AG08396 (cell line): ENCODE data around the gene NMRK2.
"Not testable (repeated sequence)": the region's sequence is repeated elsewhere in the genome, so short reads cannot be mapped to it uniquely, and the experiment has no call there.

ENCODE experiments used
- DNase-seq: peaks from one replicate; pipeline ENCODE4 v3.0.0; 2012; ENCODE audit warnings: low spot score, mixed read lengths

The NMRK2 gene

GRCh38 chr19:3964256-3965194 lies 31.7 kb downstream of the NMRK2 start:
- no peak for DNase-seq

DNA sequence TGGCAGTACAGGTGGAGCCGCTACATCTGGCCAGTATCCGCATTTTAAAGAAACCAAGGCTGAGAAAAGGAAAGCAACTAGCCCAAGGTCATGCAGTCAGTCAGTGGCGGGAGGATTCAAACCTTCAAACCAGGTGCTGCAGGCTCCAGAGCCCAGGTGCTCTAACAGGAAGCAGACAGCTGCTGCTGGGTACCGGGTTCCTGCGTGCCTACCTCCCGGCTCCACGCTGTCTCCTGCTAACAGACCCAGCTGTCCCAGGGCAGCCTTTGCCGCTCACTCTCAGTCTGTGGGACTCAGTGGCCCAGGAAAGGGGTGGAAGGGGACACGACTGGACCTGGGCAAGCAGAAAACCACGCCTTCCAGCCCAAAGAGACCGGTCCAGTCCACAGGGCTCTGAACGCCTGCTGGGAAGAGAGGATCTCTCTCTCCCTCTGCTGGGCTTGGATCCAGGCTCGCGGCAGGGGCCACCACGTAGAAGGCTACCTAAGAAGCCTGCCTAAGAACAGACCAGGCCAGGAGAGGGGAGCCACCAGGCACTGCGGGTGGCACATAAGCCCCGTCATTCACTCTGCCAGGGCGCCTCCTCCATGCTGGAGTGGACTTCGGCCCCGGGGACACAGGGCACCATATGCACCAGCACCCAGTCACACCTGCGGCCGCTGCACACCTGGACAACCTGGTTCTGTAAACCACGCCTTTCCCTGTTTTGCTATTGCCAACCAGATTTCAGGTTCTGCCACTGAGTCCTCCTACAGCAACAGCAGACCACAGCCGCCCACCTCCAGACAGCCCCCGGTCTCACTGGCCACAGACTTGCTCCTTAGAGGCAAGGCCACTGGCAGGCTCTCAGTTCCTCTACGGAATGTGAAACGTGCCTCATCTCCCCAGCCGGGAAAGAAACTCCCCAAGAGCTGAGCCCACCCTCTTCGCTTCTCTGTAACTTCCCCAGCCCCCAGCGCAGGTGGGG lies 33.5 kb downstream of the NMRK2 start:
- no peak for DNase-seq

DNA sequence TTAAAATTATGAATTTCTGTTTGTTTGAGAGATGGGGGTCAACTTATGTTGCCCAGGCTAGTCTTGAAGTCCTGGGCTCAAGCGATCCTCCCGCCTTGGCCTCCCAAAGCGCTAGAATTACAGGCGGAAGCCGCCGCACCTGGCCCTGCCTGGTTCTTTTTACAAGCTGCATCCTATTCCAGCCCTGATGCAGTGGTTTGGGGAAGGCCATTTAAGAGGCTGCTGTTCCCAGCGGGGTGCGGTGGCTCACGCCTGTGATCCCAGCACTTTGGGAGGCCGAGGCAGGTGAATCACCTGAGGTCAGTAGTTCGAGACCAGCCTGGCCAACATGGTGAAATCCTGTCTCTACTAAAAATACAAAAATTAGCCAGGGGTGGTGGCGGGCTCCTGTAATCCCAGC lies 35.1 kb downstream of the NMRK2 start:
- not testable (repeated sequence) for DNase-seq

- peak; percentile 94 for DNase-seq
These were observed 35.9 kb downstream of the NMRK2 start for GRCh38 chr19:3968556-3969434.

DNA sequence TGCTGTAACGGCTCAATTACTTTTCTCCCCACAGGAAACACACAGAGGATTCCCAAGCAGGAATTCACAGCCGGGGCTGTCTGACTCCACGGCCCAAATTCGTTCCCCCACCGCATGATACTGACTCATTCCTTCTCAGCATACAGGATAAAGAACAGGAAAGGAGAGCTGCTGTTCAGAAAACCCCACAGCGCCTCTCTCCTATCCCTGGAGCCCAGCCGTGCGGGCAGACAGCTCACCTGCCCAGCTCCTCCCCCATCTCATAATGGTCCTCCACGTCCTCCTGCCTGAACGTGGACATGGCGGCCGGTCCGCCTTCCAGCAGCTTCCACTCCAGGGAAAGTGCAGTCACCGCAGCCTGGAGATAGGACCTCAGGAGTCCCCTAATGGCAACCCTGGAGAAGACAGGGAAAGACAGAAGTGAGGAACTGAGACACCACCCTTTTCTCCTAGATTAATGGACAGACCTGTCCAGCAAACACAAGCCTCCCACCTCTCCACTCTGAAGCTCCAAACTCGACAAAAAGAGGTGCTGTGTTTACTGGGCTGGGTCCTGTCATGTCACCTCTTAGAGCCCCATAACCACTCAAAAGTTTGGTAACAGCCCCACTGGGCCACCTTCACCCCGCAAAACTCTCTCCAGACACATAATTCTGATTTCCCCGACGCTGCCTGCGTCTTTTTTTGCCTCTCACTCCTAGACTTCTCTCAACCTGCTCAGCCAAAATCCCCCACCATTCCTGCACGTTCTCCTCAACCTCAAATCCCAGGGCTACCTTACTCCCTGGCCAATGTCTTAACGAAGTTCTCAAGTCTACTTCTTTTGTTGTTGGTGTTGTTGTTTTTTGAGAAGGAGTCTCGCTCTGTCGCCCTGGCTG lies 36.8 kb downstream of the NMRK2 start:
- DNase-seq: peak; percentile 61

DNA sequence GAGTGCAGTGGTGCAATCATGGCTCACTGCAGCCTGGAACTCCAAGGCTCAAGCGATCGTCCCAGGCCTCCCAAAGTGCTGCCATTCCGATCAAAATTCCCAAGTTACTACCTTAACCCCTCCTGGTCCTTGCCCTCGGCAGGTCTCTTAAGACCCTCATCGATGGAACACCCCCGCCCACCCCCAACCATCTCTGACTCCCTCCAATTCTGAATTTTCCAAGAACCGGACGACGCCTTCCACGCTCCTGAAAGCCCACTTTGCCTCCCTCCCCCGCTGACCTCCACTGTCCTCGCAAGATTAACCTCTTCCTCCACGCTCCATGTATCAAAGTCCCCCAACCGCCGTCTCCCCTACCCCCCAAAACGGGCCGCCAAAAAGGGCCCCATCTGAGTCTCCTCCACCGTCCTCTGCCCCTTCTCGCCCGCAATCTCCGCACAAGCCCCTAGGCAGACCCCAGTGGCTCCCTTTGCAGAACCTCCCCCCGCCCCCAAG lies 37.5 kb downstream of the NMRK2 start:
- no peak for DNase-seq

DNA sequence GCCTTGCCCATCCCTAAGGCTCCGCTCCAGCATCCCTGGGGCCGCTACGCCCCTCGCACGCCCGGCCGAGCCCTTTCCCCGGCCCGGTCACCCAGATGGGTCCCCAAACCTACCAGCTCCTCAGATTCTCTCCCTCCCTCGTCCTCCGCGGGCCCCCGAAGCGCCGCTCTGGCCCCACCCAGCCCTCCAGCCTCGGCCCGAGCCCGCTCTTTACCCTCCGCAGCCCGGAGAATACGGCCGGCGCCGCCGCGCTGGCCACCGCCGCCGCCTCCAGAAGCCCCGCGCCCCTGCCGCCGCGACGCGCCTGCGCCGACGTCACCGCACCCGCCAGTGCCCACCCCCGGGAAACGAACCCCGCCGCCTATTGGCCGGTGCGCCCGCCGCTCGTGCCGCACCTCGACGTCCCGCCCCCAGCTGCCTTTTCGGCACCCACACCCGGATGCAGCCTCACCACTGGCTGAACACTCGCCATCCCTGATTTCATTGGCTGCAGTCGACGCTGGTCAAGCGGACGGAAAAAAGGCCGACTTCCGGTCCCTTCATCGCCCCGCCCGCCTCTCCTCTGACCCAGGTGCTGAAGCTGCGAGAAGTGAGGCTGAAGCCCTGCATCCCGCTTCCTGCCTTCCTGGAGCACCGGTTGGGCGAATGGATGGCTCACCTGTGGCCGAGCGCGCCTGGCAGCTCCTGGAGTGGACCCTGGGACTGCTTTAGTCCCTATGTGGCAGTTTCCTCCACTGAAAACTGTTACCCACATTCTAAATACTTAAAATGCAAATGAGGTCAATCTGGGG lies 38.1 kb downstream of the NMRK2 start, which contains the start of gene DAPK3:
DAPK3 (minus strand) TSS at position 292 of the 791 bp plus-strand sequence. CDS start 1,364 bp downstream, outside the sequence.
- peak; percentile 94 for DNase-seq

DNA sequence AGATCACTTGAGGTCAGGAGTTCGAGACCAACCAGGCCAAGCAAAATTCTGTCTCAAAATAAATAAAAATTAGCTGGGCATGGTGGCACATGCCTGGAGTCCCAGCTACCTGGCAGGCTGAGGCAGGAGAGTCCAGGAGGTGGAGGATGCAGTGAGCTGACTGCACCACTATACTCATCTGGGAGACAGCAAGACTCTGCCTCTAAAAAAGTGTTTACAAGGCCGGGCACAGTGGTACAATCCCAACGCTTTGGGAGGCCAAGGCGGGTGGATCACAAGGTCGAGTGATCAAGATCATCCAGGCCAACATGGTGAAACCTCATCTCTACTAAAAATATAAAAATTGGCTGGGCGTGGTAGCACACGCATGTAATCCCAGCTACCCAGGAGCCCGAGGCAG lies 42.3 kb downstream of the NMRK2 start:
- DNase-seq: no peak

GRCh38 chr19:3975637-3976087 lies 42.8 kb downstream of the NMRK2 start:
- DNase-seq: no peak

- DNase-seq: no peak
These were observed 43.8 kb downstream of the NMRK2 start for GRCh38 chr19:3976495-3977241.

DNA sequence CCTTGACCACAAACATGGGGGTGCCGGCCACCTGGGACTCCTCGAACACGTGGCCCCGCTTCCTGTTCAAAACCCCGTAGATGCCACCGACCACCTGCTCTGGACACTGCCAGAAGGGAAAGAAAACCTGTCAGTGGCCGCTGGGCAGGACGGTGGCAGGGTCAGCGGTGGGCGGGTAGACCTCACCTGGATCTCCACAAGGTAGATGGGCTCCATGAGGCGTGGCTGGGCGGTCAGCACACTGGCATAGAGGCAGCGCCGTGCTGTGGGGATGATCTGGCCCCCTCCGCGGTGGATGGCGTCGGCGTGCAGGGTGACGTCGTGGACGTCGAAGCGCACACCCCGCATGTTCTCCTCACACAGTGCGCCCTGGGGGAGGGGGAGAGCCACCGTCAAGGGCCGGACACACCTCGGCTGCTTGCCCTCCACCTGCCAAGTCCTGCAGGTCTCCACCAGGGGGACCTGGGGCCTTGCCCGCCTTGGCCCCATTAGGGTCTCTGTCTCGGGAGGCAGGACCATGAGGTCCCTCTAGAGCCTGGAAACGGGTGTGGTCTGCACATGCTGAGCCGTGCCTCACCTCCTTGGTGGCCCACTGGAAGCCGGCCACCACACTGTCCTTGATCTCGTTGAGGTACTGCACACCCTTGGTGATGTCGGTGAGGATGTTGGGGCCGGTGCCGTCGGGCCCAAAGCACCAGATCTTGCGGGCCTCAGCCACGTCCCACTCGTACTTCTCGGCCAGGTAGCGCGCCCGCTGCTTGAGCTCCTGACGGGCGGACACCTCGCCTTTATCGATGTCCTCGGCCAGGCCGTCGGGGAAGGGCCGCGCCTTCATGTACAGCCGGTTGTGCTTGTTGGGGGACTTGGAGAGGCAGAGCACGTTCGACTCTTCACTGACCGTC lies 44.6 kb downstream of the NMRK2 start:
- DNase-seq: no peak

GRCh38 chr19:3978145-3978544 lies 45.3 kb downstream of the NMRK2 start:
- DNase-seq: no peak

- no peak for DNase-seq
These were observed 46.4 kb downstream of the NMRK2 start for GRCh38 chr19:3979289-3979673.

GRCh38 chr19:3979674-3980352 lies 46.9 kb downstream of the NMRK2 start:
- DNase-seq: no peak

DNA sequence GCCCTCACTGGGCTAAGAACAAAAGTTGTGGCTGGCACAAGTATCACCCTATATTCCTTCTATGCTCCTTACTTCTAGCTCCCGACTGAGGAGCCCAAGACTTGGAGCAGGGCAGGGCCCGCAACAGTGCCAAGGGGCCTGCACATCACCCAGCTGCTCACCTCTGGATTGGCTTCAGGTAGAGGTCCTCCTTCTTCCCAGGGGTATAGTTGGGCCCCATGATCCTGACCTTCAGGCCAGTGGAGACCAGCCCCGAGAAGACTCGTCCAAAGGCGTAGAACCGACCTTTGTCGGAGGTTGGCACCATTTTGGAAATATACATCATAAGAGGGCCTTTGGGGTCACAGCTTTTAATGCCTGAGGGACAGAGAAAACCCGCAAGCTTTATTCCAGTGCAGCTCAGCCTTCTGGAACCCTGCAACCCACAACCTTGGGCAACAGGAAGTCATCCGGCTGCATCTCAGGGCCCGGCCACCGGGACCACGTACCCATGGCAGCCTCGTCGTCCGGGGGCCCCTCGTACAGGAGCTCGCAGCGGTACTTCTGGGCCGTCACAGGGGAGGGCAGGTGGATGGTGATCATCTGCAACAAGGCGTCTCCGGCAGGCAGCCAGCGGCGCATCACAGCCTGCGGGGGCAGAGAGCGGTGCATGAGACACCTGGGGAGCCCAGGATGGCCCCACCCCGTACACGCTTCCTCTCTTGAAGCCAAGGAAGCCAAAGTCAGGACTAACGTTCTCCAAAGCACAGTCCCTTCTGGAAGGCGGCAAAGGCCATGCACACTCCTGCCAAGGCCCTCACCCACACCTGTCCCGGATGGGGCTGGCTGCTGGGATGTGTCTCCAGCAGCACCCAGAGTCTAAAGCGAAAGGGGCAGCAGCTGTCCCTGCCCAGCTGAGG lies 47.7 kb downstream of the NMRK2 start:
- no peak for DNase-seq

- no peak for DNase-seq
These were observed 48.5 kb downstream of the NMRK2 start for GRCh38 chr19:3981373-3981735.
